K562 (cell line): ENCODE data around the gene CENPQ. TPM values are rescaled to one million over a fixed set of nuclear protein-coding genes. Genes with fewer than 3 reads are reported as not detected.

Experiments
- ATAC-seq: fragments of 200-7000 bp; cut with Tn5 transposase; 3 replicates; pipeline ENCODE4 v1.9.1; 2020; ENCODE audit warnings: moderate library complexity
- BruUV-seq: library from RNA; stranded (reverse); fragments of 400-500 nt; replicated peaks from 2 replicates; lab custom pipeline; 2021; lab: Mats Ljungman, UMichigan
- CTCF ChIA-PET: fragments of 300-600 bp; formaldehyde crosslinking; extraction: SDS; loops from one replicate; lab custom pipeline; 2021; ENCODE audit warnings: low intra/inter-chr PET ratio; lab: Yijun Ruan, JAX
- POLR2A ChIA-PET: fragments of 300-600, 350-650 bp; sonication (Branson Sonifier 250); formaldehyde crosslinking; extraction: SDS; loops from one replicate; lab custom pipeline; 2021; ENCODE audit warnings: antibody characterized with exemption, inconsistent platforms; lab: Yijun Ruan, JAX
- DNase-seq, 4 experiments: peaks; one replicate each; pipeline versions ENCODE4 v3.0.0 to v3.0.0-alpha.2; 2011 to 2018; ENCODE audit warnings: low spot score in 3 of 4, mixed read lengths in 3 of 4; ENCODE audit errors: extremely low read depth in 1 of 4
- FAIRE-seq: peaks from 2 replicates; lab custom pipeline; 2011; peaks lifted over from hg19 to GRCh38; lab: Jason Lieb, UNC
- H2AFZ ChIP-seq: 2 replicates; pipeline ENCODE4 v1.6.0; 2011; ENCODE audit warnings: low read depth, low read length, control low read depth, inconsistent platforms
- H3K27ac ChIP-seq: fragments of 200-600 bp; 3 replicates; pipeline ENCODE4 v1.8.0; 2011; ENCODE audit warnings: low read depth, mild to moderate bottlenecking, control low read depth, inconsistent platforms, low read length, moderate library complexity, mixed read lengths; ENCODE audit errors: extremely low read depth
- H3K27me3 ChIP-seq, 2 experiments: fragments of 300-600 bp in 1 of 2; 2 replicates in 1 of 2; 3 replicates in 1 of 2; pipeline versions ENCODE4 v1.6.0 to v1.8.0; 2011; ENCODE audit warnings: inconsistent platforms in 2 of 2, low read length in 2 of 2, mild to moderate bottlenecking in 1 of 2, mixed read lengths in 1 of 2, moderate library complexity in 1 of 2; ENCODE audit not compliant: control insufficient read depth in 2 of 2, insufficient read depth in 2 of 2
- H3K36me3 ChIP-seq: fragments of 300-600 bp; 3 replicates; pipeline ENCODE4 v1.8.0; 2011; ENCODE audit warnings: mild to moderate bottlenecking, low read length, inconsistent platforms; ENCODE audit not compliant: control insufficient read depth, insufficient read depth
- H3K4me1 ChIP-seq, 2 experiments: fragments of 200-600 bp in 1 of 2; replicated peaks in 1 of 2; 2 replicates in 1 of 2; 3 replicates in 1 of 2; pipeline versions ENCODE4 v1.5.1 to v1.8.0; 2011; ENCODE audit warnings: inconsistent platforms in 2 of 2, low read length in 2 of 2, mild to moderate bottlenecking in 1 of 2, mixed read lengths in 1 of 2, moderate library complexity in 1 of 2; ENCODE audit not compliant: control insufficient read depth in 2 of 2, insufficient read depth in 2 of 2
- H3K4me2 ChIP-seq: 2 replicates; pipeline ENCODE4 v1.6.1; 2011; ENCODE audit warnings: low read length, control low read depth, inconsistent platforms, mixed read lengths; ENCODE audit not compliant: insufficient read depth
- H3K4me3 ChIP-seq: fragments of 200-600 bp; sonication (generic), shearing (Covaris generic); 2 replicates; pipeline ENCODE4 v1.5.1; 2016; ENCODE audit warnings: control low read depth, inconsistent platforms
- H3K79me2 ChIP-seq: fragments of 200-600 bp; 3 replicates; pipeline ENCODE4 v1.8.0; 2011; ENCODE audit warnings: low read length, inconsistent platforms; ENCODE audit not compliant: control insufficient read depth, insufficient read depth
- H3K9ac ChIP-seq, 2 experiments: 2 replicates each; pipeline versions ENCODE4 v1.6.0 to v1.6.1; 2011; ENCODE audit warnings: low read depth in 2 of 2, low read length in 2 of 2, control low read depth in 1 of 2, inconsistent platforms in 1 of 2, mild to moderate bottlenecking in 1 of 2, mixed read lengths in 1 of 2; ENCODE audit not compliant: insufficient read depth in 1 of 2
- H3K9me1 ChIP-seq: one replicate; pipeline ENCODE4 v1.6.0; 2011; ENCODE audit warnings: inconsistent platforms, mild to moderate bottlenecking, low read length, moderate library complexity; ENCODE audit not compliant: control insufficient read depth, insufficient read depth
- H3K9me3 ChIP-seq: replicated peaks from 2 replicates; pipeline ENCODE4 v1.5.1; 2011; ENCODE audit warnings: low read depth, low read length, inconsistent platforms; ENCODE audit not compliant: control insufficient read depth, insufficient read depth
- H4K20me1 ChIP-seq: replicated peaks from 2 replicates; pipeline ENCODE4 v1.6.1; 2011; ENCODE audit warnings: low read length, inconsistent platforms, mixed read lengths; ENCODE audit not compliant: control insufficient read depth, insufficient read depth
- EGR1 ChIP-seq: fragments of 450-650 bp; conservative IDR thresholded peaks from 2 replicates; pipeline ENCODE4 v1.6.1; 2017; ENCODE audit warnings: mild to moderate bottlenecking
- FOS ChIP-seq: IDR thresholded peaks from 3 replicates; pipeline ENCODE4 v1.6.1; 2011; ENCODE audit not compliant: insufficient read length; ENCODE audit errors: extremely low read depth
- FOXA3 ChIP-seq, 2 experiments: fragments of 450-650 bp in 1 of 2; sonication (generic) in 1 of 2; formaldehyde crosslinking; IDR thresholded peaks in 1 of 2; conservative IDR thresholded peaks in 1 of 2; 2 replicates each; pipeline versions ENCODE4 v1.4.0 to v1.8.0; 2020 to 2022; ENCODE audit warnings: mild to moderate bottlenecking in 2 of 2, missing genetic modification reagents in 1 of 2
- ILK ChIP-seq: fragments of 450-650 bp; IDR thresholded peaks from 2 replicates; pipeline ENCODE4 v1.6.1; 2016; ENCODE audit warnings: missing genetic modification characterization, low read depth, mild to moderate bottlenecking, missing compliant biosample characterization, moderate library complexity, borderline replicate concordance
- KLF1 ChIP-seq: fragments of 450-650 bp; IDR thresholded peaks from 2 replicates; pipeline ENCODE4 v1.6.1; 2016; ENCODE audit warnings: missing genetic modification characterization, missing compliant biosample characterization
- PURB ChIP-seq: sonication (generic); formaldehyde crosslinking; IDR thresholded peaks from 2 replicates; pipeline ENCODE4 v1.9.0; 2021; ENCODE audit warnings: low read depth, mild to moderate bottlenecking, missing genetic modification reagents
- RB1 ChIP-seq: fragments of 450-650 bp; IDR thresholded peaks from 2 replicates; pipeline ENCODE4 v1.6.1; 2017; ENCODE audit warnings: low read depth, mild to moderate bottlenecking
- ZBTB7A ChIP-seq: IDR thresholded peaks from 2 replicates; pipeline ENCODE4 v1.6.1; 2011; ENCODE audit warnings: low read depth, mild to moderate bottlenecking, low read length, moderate library complexity, borderline replicate concordance; ENCODE audit not compliant: control insufficient read depth
- ZKSCAN8 ChIP-seq: fragments of 200-800 bp; sonication (Bioruptor generic); IDR thresholded peaks from 2 replicates; pipeline ENCODE4 v1.6.1; 2016; ENCODE audit warnings: missing genetic modification characterization, missing compliant biosample characterization
- ZNF347 ChIP-seq: fragments of 450-650 bp; formaldehyde crosslinking; IDR thresholded peaks from 2 replicates; pipeline ENCODE4 v1.4.0; 2020; ENCODE audit warnings: low read depth, mild to moderate bottlenecking, moderate library complexity
- WGBS: fragments of 100-300 bp; shearing (Covaris generic); methylation state at CpG from one replicate; pipeline ENCODE4 v1.1.6; 2016; ENCODE audit warnings: low coverage, mixed read lengths; ENCODE audit not compliant: insufficient coverage; ENCODE audit errors: missing lambda C conversion rate; 5-methylcytosine and 5-hydroxymethylcytosine counted together
- in situ Hi-C: fragments of 300-500 bp; cut with MboI; formaldehyde crosslinking; loops from 4 replicates; pipeline ENCODE4 v1.15.0; 2018; ENCODE audit warnings: inconsistent platforms, mixed read lengths
- intact Hi-C: fragments of 100-400 bp; cut with micrococcal nuclease; formaldehyde crosslinking; loops from 2 replicates; pipeline ENCODE4 v1.14.2; 2022
- polyA plus RNA-seq, 8 experiments: library from polyadenylated mRNA; depleted of rRNA in 4 of 8; stranded (reverse) in 5 of 8; unstranded in 3 of 8; fragments of >200 nt; fragmentation: Nextera tagmentation in 2 of 8; fragmentation: Illumina TruSeq in 1 of 8; extraction: Ambion mirVana in 2 of 8; extraction: Trizol in 1 of 8; gene quantifications; 2 replicates each; pipeline versions ENCODE4 v1.2.1 to v1.2.3, GENCODE V29; 2011 to 2014; ENCODE audit warnings: inconsistent platforms in 1 of 8, missing spikeins in 1 of 8
- total RNA-seq, 7 experiments: library from RNA; depleted of rRNA in 6 of 7; stranded (reverse); fragments of >200 nt in 6 of 7; fragmentation: Illumina TruSeq in 2 of 7; extraction: Trizol in 2 of 7; gene quantifications; 2 replicates each; pipeline versions ENCODE4 v1.2.1 to v1.2.3, GENCODE V29; 2011 to 2021; ENCODE audit warnings: low replicate concordance in 1 of 7
- TF ChIP-seq, protein P1 (sequence below): sonication (generic); formaldehyde crosslinking; IDR thresholded peaks from 2 replicates; pipeline ENCODE4 v1.8.0; 2022; ENCODE audit warnings: mild to moderate bottlenecking, low read depth, missing genetic modification reagents
- TF ChIP-seq, protein P2 (sequence below): fragments of 250-450 bp; sonication (Bioruptor Pico); IDR thresholded peaks from 2 replicates; pipeline ENCODE4 v1.8.0; 2021; ENCODE audit warnings: mild to moderate bottlenecking, moderate library complexity
- TF ChIP-seq, protein P3 (sequence below): fragments of 450-650 bp; IDR thresholded peaks from 2 replicates; pipeline ENCODE4 v1.6.1; 2018; ENCODE audit not compliant: partially characterized antibody
- TF ChIP-seq, protein P4 (sequence below): fragments of 250-450 bp; sonication (Bioruptor Pico); IDR thresholded peaks from 2 replicates; pipeline ENCODE4 v1.8.0; 2021; ENCODE audit warnings: moderate library complexity, mild to moderate bottlenecking, inconsistent platforms

CENPQ gene
- total and polyA plus RNA-seq, 9 of the 15 experiments (the other 6 are each of a cell fraction or from before 2014, with no cell fraction given), result 12.7 to 48.3 (median 26.4) TPM

DNA sequence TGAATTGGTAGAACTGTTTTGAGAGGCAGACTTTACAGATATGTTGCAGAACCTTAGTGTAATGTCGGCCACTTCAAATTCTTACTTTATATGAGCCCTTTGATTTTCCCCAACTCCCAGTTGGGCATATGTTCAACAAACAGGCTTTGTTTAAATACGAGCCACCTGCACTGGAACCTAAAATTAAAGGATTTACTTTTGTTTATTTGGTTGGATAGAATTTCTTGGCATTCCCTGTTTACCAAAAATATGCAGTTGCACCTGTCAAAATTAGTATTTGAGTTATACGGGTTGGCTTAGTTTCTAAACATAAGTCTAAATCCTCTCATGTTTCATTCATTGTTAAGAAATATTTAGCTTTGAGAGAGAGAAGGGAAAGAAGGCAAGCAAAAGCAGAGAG lies 34.1 kb downstream of the CENPQ start:
- Histone ChIP-seq H3K9me3 (no peaks in the 10 kb centered on the region), H3K79me2 (no peaks in the 10 kb centered on the region)
- TF ChIP-seq ZNF347 (CRISPR knock-in tag) (no peak), FOS (no peak), ILK (tag) (no peak), ZKSCAN8 (CRISPR knock-in tag) (no peak), ZBTB7A (no peak), KLF1 (tag) (no peak), RB1 (no peak), PURB (no peak), EGR1 (no peak), FOXA3 (CRISPR knock-in tag; conservative IDR thresholded peaks at IDR 0.05 in 1 of 2, IDR thresholded peaks at IDR 0.05 in 1 of 2) (no peak)
- TF ChIP-seq, protein P1, sequence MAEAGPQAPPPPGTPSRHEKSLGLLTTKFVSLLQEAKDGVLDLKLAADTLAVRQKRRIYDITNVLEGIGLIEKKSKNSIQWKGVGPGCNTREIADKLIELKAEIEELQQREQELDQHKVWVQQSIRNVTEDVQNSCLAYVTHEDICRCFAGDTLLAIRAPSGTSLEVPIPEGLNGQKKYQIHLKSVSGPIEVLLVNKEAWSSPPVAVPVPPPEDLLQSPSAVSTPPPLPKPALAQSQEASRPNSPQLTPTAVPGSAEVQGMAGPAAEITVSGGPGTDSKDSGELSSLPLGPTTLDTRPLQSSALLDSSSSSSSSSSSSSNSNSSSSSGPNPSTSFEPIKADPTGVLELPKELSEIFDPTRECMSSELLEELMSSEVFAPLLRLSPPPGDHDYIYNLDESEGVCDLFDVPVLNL, result no peak
- TF ChIP-seq, protein P2, sequence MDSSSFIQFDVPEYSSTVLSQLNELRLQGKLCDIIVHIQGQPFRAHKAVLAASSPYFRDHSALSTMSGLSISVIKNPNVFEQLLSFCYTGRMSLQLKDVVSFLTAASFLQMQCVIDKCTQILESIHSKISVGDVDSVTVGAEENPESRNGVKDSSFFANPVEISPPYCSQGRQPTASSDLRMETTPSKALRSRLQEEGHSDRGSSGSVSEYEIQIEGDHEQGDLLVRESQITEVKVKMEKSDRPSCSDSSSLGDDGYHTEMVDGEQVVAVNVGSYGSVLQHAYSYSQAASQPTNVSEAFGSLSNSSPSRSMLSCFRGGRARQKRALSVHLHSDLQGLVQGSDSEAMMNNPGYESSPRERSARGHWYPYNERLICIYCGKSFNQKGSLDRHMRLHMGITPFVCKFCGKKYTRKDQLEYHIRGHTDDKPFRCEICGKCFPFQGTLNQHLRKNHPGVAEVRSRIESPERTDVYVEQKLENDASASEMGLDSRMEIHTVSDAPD, result no peak
- TF ChIP-seq, protein P3, sequence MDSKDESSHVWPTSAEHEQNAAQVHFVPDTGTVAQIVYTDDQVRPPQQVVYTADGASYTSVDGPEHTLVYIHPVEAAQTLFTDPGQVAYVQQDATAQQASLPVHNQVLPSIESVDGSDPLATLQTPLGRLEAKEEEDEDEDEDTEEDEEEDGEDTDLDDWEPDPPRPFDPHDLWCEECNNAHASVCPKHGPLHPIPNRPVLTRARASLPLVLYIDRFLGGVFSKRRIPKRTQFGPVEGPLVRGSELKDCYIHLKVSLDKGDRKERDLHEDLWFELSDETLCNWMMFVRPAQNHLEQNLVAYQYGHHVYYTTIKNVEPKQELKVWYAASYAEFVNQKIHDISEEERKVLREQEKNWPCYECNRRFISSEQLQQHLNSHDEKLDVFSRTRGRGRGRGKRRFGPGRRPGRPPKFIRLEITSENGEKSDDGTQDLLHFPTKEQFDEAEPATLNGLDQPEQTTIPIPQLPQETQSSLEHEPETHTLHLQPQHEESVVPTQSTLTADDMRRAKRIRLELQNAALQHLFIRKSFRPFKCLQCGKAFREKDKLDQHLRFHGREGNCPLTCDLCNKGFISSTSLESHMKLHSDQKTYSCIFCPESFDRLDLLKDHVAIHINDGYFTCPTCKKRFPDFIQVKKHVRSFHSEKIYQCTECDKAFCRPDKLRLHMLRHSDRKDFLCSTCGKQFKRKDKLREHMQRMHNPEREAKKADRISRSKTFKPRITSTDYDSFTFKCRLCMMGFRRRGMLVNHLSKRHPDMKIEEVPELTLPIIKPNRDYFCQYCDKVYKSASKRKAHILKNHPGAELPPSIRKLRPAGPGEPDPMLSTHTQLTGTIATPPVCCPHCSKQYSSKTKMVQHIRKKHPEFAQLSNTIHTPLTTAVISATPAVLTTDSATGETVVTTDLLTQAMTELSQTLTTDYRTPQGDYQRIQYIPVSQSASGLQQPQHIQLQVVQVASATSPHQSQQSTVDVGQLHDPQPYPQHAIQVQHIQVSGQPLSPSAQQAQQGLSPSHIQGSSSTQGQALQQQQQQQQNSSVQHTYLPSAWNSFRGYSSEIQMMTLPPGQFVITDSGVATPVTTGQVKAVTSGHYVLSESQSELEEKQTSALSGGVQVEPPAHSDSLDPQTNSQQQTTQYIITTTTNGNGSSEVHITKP, result no peak
- TF ChIP-seq, protein P4, sequence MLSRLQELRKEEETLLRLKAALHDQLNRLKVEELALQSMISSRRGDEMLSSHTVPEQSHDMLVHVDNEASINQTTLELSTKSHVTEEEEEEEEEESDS, result no peak
- TF ChIP-seq, all 486 proteins: peak for 0
- Histone ChIP-seq H3K27me3 (no peaks in the 10 kb centered on the region), H3K4me2 (no peak overlapping the region), H4K20me1 (no peaks in the 10 kb centered on the region), H3K4me3 (no peak overlapping the region), H3K36me3 (peaks cover 9% of the 10 kb centered on the region; the same call in 2 of the 3 replicates), H3K9me1 (no peaks in the 10 kb centered on the region), H2AFZ (no peak overlapping the region), H3K4me1 (no peaks in the 10 kb centered on the region), H3K27ac (no peak overlapping the region), H3K9ac (no peak overlapping the region)
- FAIRE-seq (no peak), ATAC-seq (no peak), DNase-seq (no peak)
- 46% methylated on average over 3 of the region's 3 CpGs for WGBS
- ChIA-PET POLR2A (interaction anchor here (1.1 kb wide), 1 partner anchor 22 kb away, joined by 4 read pairs; no protein-coding TSS in a partner anchor), CTCF (interaction anchor here (0.9 kb wide), 1 partner anchor 109 kb away, joined by 4 read pairs; no protein-coding TSS in a partner anchor)
- in situ Hi-C loops, result no loop called here
- BruUV-seq, result no TSS peak
- intact Hi-C loops, result no loop called here
